Stimulated activated CD4-positive, alpha-beta T cell treated with anti-CD3 and anti-CD28 coated beads, Interleukin-2, amount 100 ng/mL, for 48 hours (primary cell): ENCODE results near the gene CR1.
"Not testable (repeated sequence)": the region's sequence is repeated elsewhere in the genome, so short reads cannot be mapped to it uniquely, and the experiment has no call there.

Source experiments
- DNase-seq, 2 donors: peaks; one replicate each; pipeline ENCODE4 v3.0.0-alpha.2; 2020

Gene CR1

DNA sequence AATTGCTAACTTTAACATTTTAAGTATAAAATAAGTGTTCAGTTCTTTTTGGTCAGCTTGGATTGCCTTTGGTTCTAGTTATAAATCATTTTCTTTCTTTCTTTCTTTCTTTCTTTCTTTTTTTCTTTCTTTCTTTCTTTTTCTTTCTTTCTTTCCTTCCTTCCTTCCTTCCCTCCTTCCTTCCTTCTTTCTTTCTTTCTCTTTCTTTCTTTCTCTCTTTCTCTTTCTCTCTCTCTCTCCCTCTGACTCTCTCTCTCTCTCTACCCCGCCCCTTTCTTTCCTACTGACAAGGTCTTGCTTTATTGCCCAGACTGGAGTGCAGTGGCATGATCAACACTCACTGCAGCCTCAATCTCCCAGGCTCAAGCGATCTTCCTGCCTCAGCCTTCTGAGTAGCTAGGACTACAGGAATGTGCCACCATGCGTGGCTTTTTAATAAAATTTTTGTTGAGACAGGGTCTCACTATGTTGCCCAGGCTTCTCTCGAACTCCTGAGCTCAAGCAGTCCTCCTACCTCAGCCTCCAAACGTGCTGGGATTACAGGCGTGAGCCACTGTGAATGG, 187.0 kb downstream of the CR1 start:
- DNase-seq = not testable (repeated sequence)

GRCh38 chr1:207690551-207690950, 194.6 kb downstream of the CR1 start:
- not testable (repeated sequence) for DNase-seq

GRCh38 chr1:207691010-207691409, 195.1 kb downstream of the CR1 start:
- DNase-seq = no peak
